Measurements from ENCODE around the gene ABI3BP.

ABI3BP gene

GRCh38 chr3:100710261-100710968, 282.8 kb downstream of the ABI3BP start:
- H3K4me3 ChIP-seq (ENCODE audit: low read depth, low read length): peak overlapping the region; percentile 80
- no peak for DNase-seq (ENCODE audit: low read depth)

- peak overlapping the region; percentile 80 for H3K4me3 ChIP-seq (ENCODE audit: low read depth, low read length)
- no peak for DNase-seq (ENCODE audit: low read depth)
Measured at GRCh38 chr3:100709842-100710260, 283.4 kb downstream of the ABI3BP start.

DNA sequence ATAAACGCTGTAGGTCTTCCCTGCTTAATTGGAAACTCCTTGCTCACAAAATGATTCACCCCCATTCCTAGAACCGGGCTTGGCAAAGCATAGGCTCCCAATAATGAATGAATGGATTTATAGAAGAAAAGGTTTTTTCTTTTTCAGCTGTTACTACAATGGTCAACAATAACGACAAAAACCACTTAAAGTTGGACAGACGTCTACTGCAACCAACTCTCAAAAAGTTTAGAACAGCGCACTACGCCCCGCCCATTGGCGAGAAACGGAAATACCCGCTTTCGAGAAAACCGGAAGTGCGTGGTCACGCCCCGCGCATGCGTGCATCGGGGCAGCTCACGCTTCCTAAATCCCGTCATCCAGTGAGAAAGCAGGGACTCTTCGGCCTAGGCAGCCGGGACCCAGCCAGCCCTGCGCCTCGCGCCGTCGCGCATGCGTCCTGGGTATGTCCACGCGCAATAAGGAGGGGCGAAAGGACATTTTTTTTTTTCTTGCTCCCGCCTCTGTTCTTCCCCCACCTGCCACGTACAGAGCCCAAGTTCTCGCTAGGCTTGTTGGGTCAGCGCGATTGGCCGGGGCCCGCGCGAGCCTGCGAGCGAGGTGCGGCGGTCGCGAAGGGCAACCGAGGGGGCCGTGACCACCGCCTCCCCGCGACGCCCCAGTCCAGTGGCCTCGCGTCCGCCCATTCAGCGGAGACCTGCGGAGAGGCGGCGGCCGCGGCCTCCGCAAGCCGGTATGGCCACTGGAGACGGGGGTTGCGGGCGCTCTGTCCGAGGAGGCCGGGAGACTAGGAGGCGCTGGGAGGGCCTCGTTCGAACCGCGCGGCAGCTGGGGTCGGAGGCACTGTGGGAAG, 284.0 kb downstream of the ABI3BP start, which contains the start of gene TFG:
Gene TFG (plus strand): TSS at position 506 of the 853 bp plus-strand sequence. CDS start 4,192 bp downstream, outside the sequence.
- H3K4me3 ChIP-seq (ENCODE audit: low read depth, low read length): peak within 1 kb of the TSS; percentile 80
- peak; percentile 98 for DNase-seq (ENCODE audit: low read depth)

- peak overlapping the region; percentile 80 for H3K4me3 ChIP-seq (ENCODE audit: low read depth, low read length)
- DNase-seq (ENCODE audit: low read depth): no peak
Measured at GRCh38 chr3:100708644-100708988, 284.6 kb downstream of the ABI3BP start.

DNA sequence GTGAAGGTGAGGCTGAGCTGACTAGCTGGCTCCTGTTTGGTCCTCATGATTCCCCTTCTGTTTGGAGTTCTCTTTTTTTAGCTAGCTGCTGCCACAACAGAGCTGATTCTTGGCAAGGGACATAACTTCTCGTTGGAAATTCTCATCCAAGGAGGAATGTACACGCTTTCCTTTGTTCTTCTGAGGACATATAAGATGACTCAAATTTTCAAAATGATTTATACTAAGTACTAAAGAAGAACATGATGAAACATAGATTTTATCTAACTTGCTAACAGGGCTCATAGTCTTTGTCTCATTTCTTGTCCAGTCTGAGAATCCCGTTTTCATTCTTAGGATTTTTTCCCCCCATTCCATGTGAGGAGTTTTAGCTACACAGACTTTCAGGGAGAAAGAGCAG, 286.9 kb downstream of the ABI3BP start:
- no peak for DNase-seq (ENCODE audit: low read depth)

DNA sequence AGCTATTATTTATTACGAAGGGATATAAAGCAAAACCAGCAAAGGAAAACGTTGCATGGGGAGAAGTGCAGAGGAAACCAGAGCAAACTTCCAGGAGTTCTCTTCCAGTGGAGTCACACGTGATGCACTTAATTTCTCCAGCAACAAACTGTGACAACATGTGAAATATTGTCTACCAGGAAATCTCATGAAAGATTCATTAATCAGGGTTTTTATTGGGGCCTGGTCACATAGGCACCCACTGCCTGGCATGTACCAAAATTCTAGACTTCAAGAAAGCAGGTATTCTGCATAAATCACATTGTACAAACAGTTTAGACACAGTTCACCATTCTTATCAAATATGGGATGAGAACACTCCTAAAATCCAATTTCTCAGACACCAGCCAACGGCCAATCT, 289.4 kb downstream of the ABI3BP start:
- H3K4me3 ChIP-seq (ENCODE audit: low read depth, low read length): no peak overlapping the region
- DNase-seq (ENCODE audit: low read depth): no peak

More for the DNA sequence above, 286.9 kb downstream of the ABI3BP start:
- no peak overlapping the region for H3K4me3 ChIP-seq (ENCODE audit: low read depth, low read length)

GRCh38 chr3:100702980-100703345, 290.3 kb downstream of the ABI3BP start:
- no peak overlapping the region for H3K4me3 ChIP-seq (ENCODE audit: low read depth, low read length)
- DNase-seq (ENCODE audit: low read depth): no peak

- no peak for DNase-seq (ENCODE audit: low read depth)
- H3K4me3 ChIP-seq (ENCODE audit: low read depth, low read length): no peak overlapping the region
Measured at GRCh38 chr3:100702082-100702979, 290.9 kb downstream of the ABI3BP start.

DNA sequence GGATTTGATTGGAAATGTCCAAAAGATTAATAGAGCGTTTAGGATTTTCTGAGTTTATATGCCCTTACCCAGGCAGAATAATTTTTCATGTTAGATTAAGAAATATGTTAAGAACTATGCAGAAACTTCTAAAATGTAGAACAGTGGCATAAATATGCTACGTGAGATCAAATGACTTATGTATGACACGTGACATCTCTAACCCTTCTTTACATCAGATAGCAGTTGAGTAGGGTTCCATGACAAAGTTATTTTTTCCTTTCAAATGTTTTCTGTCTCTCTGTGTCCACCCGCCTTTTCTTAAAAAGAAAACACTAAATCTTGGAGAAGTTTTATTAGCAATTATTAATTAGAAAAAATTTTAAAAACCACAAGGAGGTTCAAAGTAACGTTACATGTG, 292.5 kb downstream of the ABI3BP start:
- H3K4me3 ChIP-seq (ENCODE audit: low read depth, low read length): no peak overlapping the region
- DNase-seq (ENCODE audit: low read depth): no peak

Measured in skeletal muscle cell (primary cell).